Mucosa of descending colon (tissue), 3 donors: ENCODE measurements around the gene UTP20. TPM values are rescaled to one million over a fixed set of nuclear protein-coding genes. Genes with fewer than 3 reads are reported as not detected.
A peak's percentile ranks its signal among the peaks of the same experiment; 100 is the strongest.

Source experiments
- ATAC-seq: fragments of 200-7000 bp; cut with Tn5 transposase; one replicate; pipeline ENCODE4 v1.9.1; 2020; ENCODE audit warnings: mild to moderate bottlenecking, moderate library complexity
- DNase-seq, 3 donors: peaks; one replicate each; pipeline ENCODE4 v3.0.0-alpha.2; 2020
- H3K36me3 ChIP-seq: fragments of 200-600 bp; one replicate; pipeline ENCODE4 v1.8.0; 2021; ENCODE audit warnings: low read depth, mild to moderate bottlenecking
- H3K4me1 ChIP-seq: fragments of 200-600 bp; one replicate; pipeline ENCODE4 v1.8.0; 2021; ENCODE audit warnings: low read depth, mild to moderate bottlenecking
- H3K4me3 ChIP-seq: fragments of 200-600 bp; one replicate; pipeline ENCODE4 v1.8.0; 2021; ENCODE audit warnings: mild to moderate bottlenecking
- H3K9me3 ChIP-seq: fragments of 200-600 bp; one replicate; pipeline ENCODE4 v1.8.0; 2021; ENCODE audit warnings: mild to moderate bottlenecking
- CTCF ChIP-seq: fragments of 200-600 bp; IDR thresholded peaks from one replicate; pipeline ENCODE4 v1.8.0; 2022; ENCODE audit warnings: antibody characterized with exemption, mild to moderate bottlenecking
- intact Hi-C, 2 donors: fragments of 100-400 bp; cut with DNase I in 1 of 2; cut with micrococcal nuclease in 1 of 2; formaldehyde crosslinking; loops; one replicate each; pipeline versions ENCODE4 v1.11.0 to v1.11.1; 2022; cut with DNase I, micrococcal nuclease
- long read RNA-seq, 2 donors: library from polyadenylated mRNA; unstranded; transcript quantifications; one replicate each; pipeline ENCODE4 v2.0.0, GENCODE V29; 2019 to 2021
- total RNA-seq, 3 donors: library from RNA; stranded (reverse); fragmentation: NEBNext Ultra II Directional in 2 of 3; extraction: Animal tissue kit (Norgen Biotek cat#: 25700) in 2 of 3; gene quantifications; one replicate each; pipeline versions ENCODE4 v1.2.1 to v1.2.4, GENCODE V29; 2021 to 2023
- donor health status: DM: no; HTN: no; CAD: no; lungs with moderate emphysema.
- donor health status: DM: no; HTN: no; CAD: no.
- donor health status: DM: no; HTN: yes; CAD: no.

The UTP20 gene
- 10 to 100 TPM in 2 of 3 donors, 1 to 10 TPM in 1; 9.5 to 11.0 (median 10.2) TPM for total RNA-seq
- long read RNA-seq, donor 1, partial matches to known transcripts = 1 of 1 reads
- long read RNA-seq, donor 1, other reads (novel, unspliced or antisense) = 0 of 1 reads
- long read RNA-seq, donor 2 = 0 reads

GRCh38 chr12:101280006-101280505 is at the start of gene UTP20:
Gene UTP20, plus strand, starts transcription at chr12:101280105. Its CDS starts 178 bp downstream, at chr12:101280283.
- intact Hi-C loops = no loop called here
- Histone ChIP-seq H3K4me1 (no peaks in the 10 kb centered on the region), H3K4me3 (peak within 1 kb of the TSS; percentile 99), H3K36me3 (no peaks in the 10 kb centered on the region), H3K9me3 (no peaks in the 10 kb centered on the region)
- ATAC-seq (peak; percentile 100), DNase-seq (peak; percentile 94 to 96 (median 96))
- no peak for TF ChIP-seq CTCF

GRCh38 chr12:101230547-101230946 is 49.4 kb upstream of the UTP20 start:
- Histone ChIP-seq H3K9me3 (no peaks in the 10 kb centered on the region), H3K4me1 (no peaks in the 10 kb centered on the region), H3K4me3 (no peak overlapping the region), H3K36me3 (no peaks in the 10 kb centered on the region)
- ATAC-seq = no peak
- intact Hi-C loops = no loop called here
- no peak for TF ChIP-seq CTCF
- no peak for DNase-seq

- Histone ChIP-seq H3K9me3 (no peaks in the 10 kb centered on the region), H3K36me3 (no peaks in the 10 kb centered on the region), H3K4me1 (no peaks in the 10 kb centered on the region), H3K4me3 (no peak overlapping the region)
- TF ChIP-seq CTCF = no peak
- DNase-seq = no peak
- ATAC-seq = no peak
- intact Hi-C loops = no loop called here
Measured at GRCh38 chr12:101231636-101232035, 48.3 kb upstream of the UTP20 start.

GRCh38 chr12:101235686-101236085 is 44.2 kb upstream of the UTP20 start:
- intact Hi-C loops = no loop called here
- Histone ChIP-seq H3K9me3 (no peaks in the 10 kb centered on the region), H3K4me3 (no peak overlapping the region), H3K36me3 (no peaks in the 10 kb centered on the region), H3K4me1 (no peaks in the 10 kb centered on the region)
- TF ChIP-seq CTCF = no peak
- ATAC-seq (no peak), DNase-seq (no peak)

- Histone ChIP-seq H3K9me3 (no peaks in the 10 kb centered on the region), H3K4me3 (no peak overlapping the region), H3K4me1 (no peaks in the 10 kb centered on the region), H3K36me3 (no peaks in the 10 kb centered on the region)
- TF ChIP-seq CTCF = no peak
- DNase-seq (no peak), ATAC-seq (no peak)
- intact Hi-C loops = no loop called here
Measured at GRCh38 chr12:101238306-101238705, 41.6 kb upstream of the UTP20 start.
